Measurements from ENCODE around the gene TAS2R14. TPM values are rescaled to one million over a fixed set of nuclear protein-coding genes. Genes with fewer than 3 reads are reported as not detected.

Gene TAS2R14, protein sequence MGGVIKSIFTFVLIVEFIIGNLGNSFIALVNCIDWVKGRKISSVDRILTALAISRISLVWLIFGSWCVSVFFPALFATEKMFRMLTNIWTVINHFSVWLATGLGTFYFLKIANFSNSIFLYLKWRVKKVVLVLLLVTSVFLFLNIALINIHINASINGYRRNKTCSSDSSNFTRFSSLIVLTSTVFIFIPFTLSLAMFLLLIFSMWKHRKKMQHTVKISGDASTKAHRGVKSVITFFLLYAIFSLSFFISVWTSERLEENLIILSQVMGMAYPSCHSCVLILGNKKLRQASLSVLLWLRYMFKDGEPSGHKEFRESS
- 1.2 TPM for total RNA-seq

GRCh38 chr12:10939163-10939562, at the start of gene TAS2R14:
TSS of gene TAS2R14 (minus strand) at chr12:10939263. CDS start at chr12:10939207, 56 bp downstream.
- no peak within 1 kb of the TSS for H3K4me3 ChIP-seq (ENCODE audit: low read length)
- no peaks in the 10 kb centered on the region for H3K4me1 ChIP-seq (ENCODE audit: insufficient read depth, low read length)
- H3K27me3 ChIP-seq (ENCODE audit: insufficient read depth, low read length): no peaks in the 10 kb centered on the region
- no peaks in the 10 kb centered on the region for H3K9me3 ChIP-seq (ENCODE audit: low read depth, low read length)

DNA sequence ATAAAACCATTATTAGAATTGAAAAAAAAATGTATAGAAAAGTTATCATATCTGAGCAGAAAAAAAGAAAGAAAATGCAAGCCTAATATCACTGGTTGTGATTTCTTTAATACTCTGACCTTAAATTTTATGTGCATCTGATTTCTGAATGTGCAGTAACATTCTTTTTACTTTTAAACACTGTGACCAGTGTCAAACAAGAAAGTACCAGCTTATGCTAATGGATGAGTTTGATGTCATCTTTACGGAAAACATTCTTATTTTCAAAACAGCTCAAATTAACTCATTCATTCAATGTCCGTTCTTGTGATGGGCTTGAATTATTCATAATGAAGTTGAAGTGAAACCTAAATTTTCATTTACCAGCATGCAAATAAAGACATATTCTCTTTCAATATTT, 47.7 kb upstream of the TAS2R14 start, which contains the start of gene TAS2R50:
Gene TAS2R50 (minus strand): TSS at position 101 of the 400 bp plus-strand sequence. CDS start 52 bp downstream, at position 49.
- Histone ChIP-seq H3K9me3 (ENCODE audit: low read depth, low read length) (no peaks in the 10 kb centered on the region), H3K4me1 (ENCODE audit: insufficient read depth, low read length) (peaks cover 12% of the 10 kb centered on the region), H3K27me3 (ENCODE audit: insufficient read depth, low read length) (no peaks in the 10 kb centered on the region), H3K4me3 (ENCODE audit: low read length) (no peak within 1 kb of the TSS)

DNA sequence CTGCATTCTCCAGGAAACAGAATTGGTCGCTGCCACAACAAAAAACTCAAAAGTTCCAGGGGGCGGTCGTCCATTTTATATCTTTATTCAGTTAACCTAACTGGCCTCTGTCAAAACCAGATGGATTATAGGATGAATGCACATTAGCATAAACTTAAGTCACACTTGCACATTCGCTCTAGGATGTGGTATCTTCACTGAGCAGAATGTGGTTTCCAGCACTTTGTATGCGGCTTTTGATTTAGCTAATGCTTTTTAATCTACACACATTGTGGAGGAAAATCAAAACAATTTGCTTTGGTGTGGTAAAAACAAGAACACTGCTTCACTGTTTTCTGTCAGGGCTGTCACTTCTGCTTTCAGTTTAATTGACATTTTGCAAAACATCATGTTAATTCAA, 43.2 kb upstream of the TAS2R14 start:
- Histone ChIP-seq H3K9me3 (ENCODE audit: low read depth, low read length) (no peaks in the 10 kb centered on the region), H3K4me1 (ENCODE audit: insufficient read depth, low read length) (peaks cover 15% of the 10 kb centered on the region), H3K4me3 (ENCODE audit: low read length) (no peak overlapping the region), H3K27me3 (ENCODE audit: insufficient read depth, low read length) (no peaks in the 10 kb centered on the region)

DNA sequence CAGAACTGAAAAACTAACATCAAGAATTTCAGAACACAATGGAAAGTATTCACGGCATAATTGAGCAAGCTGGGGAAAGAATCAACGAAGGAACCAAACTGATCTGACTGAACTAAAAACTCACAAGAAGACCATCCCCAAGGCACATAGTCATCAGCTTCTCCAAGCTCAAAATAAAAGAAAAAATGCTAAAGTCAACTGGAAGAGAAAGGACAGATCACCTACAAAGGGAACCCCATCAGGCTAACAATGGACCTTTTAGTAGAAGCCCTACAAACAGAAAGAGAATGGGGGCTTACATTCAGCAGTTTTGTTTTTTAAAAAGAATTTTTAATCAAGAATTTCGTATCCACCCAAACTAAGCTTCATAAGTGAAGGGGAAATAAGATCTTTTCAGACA, 35.9 kb upstream of the TAS2R14 start:
- Histone ChIP-seq H3K4me1 (ENCODE audit: insufficient read depth, low read length) (no peaks in the 10 kb centered on the region), H3K4me3 (ENCODE audit: low read length) (no peak overlapping the region), H3K9me3 (ENCODE audit: low read depth, low read length) (no peaks in the 10 kb centered on the region), H3K27me3 (ENCODE audit: insufficient read depth, low read length) (no peaks in the 10 kb centered on the region)

GRCh38 chr12:10968765-10969456, 29.8 kb upstream of the TAS2R14 start:
- H3K9me3 ChIP-seq (ENCODE audit: low read depth, low read length): no peaks in the 10 kb centered on the region
- no peaks in the 10 kb centered on the region for H3K27me3 ChIP-seq (ENCODE audit: insufficient read depth, low read length)
- H3K4me1 ChIP-seq (ENCODE audit: insufficient read depth, low read length): no peaks in the 10 kb centered on the region
- H3K4me3 ChIP-seq (ENCODE audit: low read length): no peak overlapping the region

GRCh38 chr12:10967409-10967808, 28.3 kb upstream of the TAS2R14 start:
- no peak overlapping the region for H3K4me3 ChIP-seq (ENCODE audit: low read length)
- H3K9me3 ChIP-seq (ENCODE audit: low read depth, low read length): no peaks in the 10 kb centered on the region
- no peaks in the 10 kb centered on the region for H3K4me1 ChIP-seq (ENCODE audit: insufficient read depth, low read length)

GRCh38 chr12:10966314-10966713, 27.3 kb upstream of the TAS2R14 start:
- Histone ChIP-seq H3K9me3 (ENCODE audit: low read depth, low read length) (no peaks in the 10 kb centered on the region), H3K4me1 (ENCODE audit: insufficient read depth, low read length) (no peaks in the 10 kb centered on the region), H3K27me3 (ENCODE audit: insufficient read depth, low read length) (no peaks in the 10 kb centered on the region), H3K4me3 (ENCODE audit: low read length) (no peak overlapping the region)

More at GRCh38 chr12:10967409-10967808, 28.3 kb upstream of the TAS2R14 start:
- H3K27me3 ChIP-seq (ENCODE audit: insufficient read depth, low read length): no peaks in the 10 kb centered on the region

DNA sequence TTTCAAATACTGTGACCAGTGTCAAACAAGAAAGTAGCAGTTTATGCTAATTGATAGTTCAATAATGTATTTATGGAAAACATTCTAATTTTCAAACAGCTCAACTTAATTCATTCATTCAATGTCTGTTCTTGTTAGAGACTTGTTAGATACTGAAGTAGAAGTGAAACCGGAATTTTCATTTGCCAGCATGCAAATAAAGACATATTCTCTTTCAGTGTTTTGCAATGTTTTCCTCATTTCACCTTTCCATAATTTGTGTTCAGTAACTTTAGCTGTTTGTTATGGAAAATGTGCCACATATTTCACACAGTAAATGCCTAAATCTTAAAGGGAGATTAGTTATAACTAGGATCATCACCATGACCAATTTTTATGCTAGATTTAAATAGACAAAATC, 26.4 kb upstream of the TAS2R14 start:
- Histone ChIP-seq H3K4me1 (ENCODE audit: insufficient read depth, low read length) (peaks cover 5% of the 10 kb centered on the region), H3K27me3 (ENCODE audit: insufficient read depth, low read length) (no peaks in the 10 kb centered on the region), H3K9me3 (ENCODE audit: low read depth, low read length) (no peaks in the 10 kb centered on the region), H3K4me3 (ENCODE audit: low read length) (no peak overlapping the region)

DNA sequence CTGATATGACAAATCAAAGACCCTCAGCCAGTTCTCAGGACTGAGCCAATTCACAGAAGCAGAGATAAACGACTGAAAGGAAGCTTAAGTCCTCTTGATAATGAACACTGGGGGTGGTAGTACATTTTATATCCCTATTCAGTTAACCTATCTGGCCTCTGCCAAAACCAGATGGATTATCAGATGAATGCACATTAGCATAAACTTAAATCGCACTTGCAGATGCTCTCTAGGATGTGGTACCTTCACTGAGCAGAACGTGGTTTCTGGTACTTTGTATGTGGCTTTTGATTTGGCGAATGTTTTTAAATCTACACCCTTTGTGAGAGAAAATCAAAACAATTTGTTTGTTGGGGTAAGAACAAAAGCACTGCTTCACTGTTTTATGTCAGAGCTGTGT, 21.1 kb upstream of the TAS2R14 start:
- peaks cover 9% of the 10 kb centered on the region for H3K9me3 ChIP-seq (ENCODE audit: low read depth, low read length)
- no peak overlapping the region for H3K4me3 ChIP-seq (ENCODE audit: low read length)
- H3K4me1 ChIP-seq (ENCODE audit: insufficient read depth, low read length): peaks cover 5% of the 10 kb centered on the region
- no peaks in the 10 kb centered on the region for H3K27me3 ChIP-seq (ENCODE audit: insufficient read depth, low read length)

- Histone ChIP-seq H3K27me3 (ENCODE audit: insufficient read depth, low read length) (no peaks in the 10 kb centered on the region), H3K4me1 (ENCODE audit: insufficient read depth, low read length) (peaks cover 5% of the 10 kb centered on the region), H3K9me3 (ENCODE audit: low read depth, low read length) (peaks cover 13% of the 10 kb centered on the region), H3K4me3 (ENCODE audit: low read length) (no peak overlapping the region)
These were observed 20.7 kb upstream of the TAS2R14 start for GRCh38 chr12:10959804-10960203.

GRCh38 chr12:10957741-10958140, 18.7 kb upstream of the TAS2R14 start:
- Histone ChIP-seq H3K4me1 (ENCODE audit: insufficient read depth, low read length) (peaks cover 5% of the 10 kb centered on the region), H3K27me3 (ENCODE audit: insufficient read depth, low read length) (no peaks in the 10 kb centered on the region), H3K4me3 (ENCODE audit: low read length) (no peak overlapping the region), H3K9me3 (ENCODE audit: low read depth, low read length) (peaks cover 13% of the 10 kb centered on the region)

DNA sequence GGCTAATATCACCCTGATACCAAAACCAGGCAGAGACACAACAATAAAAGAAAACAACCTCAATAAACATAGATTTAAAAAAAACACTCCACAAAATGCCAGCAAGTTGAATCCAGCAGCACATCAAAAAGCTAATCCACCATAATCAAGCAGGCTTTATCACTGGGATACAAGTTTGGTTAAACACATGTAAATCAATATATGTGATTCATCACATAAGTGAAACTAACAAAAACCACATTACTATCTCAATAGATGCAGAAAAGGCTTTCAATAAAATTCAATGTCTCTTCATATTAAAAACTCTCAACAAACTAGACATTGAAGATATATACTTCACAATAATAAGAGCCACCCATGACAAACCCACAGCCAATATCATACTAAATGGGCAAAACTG, 17.0 kb upstream of the TAS2R14 start:
- Histone ChIP-seq H3K4me3 (ENCODE audit: low read length) (no peak overlapping the region), H3K27me3 (ENCODE audit: insufficient read depth, low read length) (no peaks in the 10 kb centered on the region), H3K4me1 (ENCODE audit: insufficient read depth, low read length) (peaks cover 4% of the 10 kb centered on the region), H3K9me3 (ENCODE audit: low read depth, low read length) (peaks cover 13% of the 10 kb centered on the region)

- H3K9me3 ChIP-seq (ENCODE audit: low read depth, low read length): peaks cover 20% of the 10 kb centered on the region
- H3K4me3 ChIP-seq (ENCODE audit: low read length): no peak overlapping the region
- no peaks in the 10 kb centered on the region for H3K4me1 ChIP-seq (ENCODE audit: insufficient read depth, low read length)
- H3K27me3 ChIP-seq (ENCODE audit: insufficient read depth, low read length): no peaks in the 10 kb centered on the region
These were observed 13.6 kb upstream of the TAS2R14 start for GRCh38 chr12:10952645-10953044.

DNA sequence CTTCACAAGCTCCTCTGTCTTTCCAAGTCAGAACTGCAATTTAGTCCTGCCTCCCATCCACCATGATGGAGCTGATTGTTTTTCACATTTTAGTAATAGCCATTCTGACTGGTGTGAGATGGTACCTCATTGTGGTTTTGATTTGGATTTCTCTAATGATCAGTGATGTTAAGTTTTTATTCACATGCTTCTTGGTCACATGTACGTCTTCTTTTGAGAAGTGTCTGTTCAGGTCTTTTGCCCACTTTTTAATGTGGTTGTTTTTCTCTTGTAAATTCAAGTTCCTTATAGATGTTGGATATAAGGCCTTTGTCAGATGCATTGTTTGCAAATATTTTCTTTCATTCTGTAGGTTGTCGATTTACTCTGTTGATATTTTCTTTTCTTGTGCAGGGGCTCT, 4.1 kb upstream of the TAS2R14 start:
- Histone ChIP-seq H3K9me3 (ENCODE audit: low read depth, low read length) (peaks cover 6% of the 10 kb centered on the region), H3K4me1 (ENCODE audit: insufficient read depth, low read length) (no peaks in the 10 kb centered on the region), H3K4me3 (ENCODE audit: low read length) (no peak overlapping the region), H3K27me3 (ENCODE audit: insufficient read depth, low read length) (no peaks in the 10 kb centered on the region)

DNA sequence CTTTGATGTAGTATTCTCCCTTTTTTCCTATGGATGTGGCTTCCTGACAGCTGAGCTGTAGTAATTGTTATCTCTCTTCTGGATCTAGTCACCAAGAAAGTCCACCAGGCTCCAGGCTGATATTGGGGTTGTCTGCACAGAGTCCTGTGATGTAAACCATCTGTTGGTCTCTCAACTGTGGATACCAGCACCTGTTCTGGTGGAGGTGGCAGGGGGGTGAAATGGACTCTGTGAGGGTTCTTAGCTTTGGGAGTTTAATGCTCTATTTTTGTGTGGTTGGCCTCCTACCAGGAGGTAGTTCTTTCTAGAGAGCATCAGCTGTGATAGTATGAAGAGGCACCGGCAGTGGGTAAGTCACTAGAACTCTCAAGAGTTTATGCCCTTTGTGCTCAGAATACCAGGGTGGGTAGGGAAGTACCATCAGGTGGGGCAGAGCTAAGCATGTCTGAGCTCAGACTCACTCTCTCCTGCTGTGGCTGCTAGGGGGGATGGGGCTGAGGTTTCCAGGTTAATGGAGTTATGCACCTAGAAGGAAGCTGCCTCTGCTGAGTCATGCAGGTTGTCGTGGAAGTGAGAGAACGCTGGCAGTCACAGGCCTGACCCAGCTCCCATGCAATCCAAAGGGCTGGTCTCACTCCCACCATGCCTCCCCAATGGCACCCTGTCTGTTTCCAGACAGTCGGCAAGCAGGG, 3.0 kb upstream of the TAS2R14 start:
- Histone ChIP-seq H3K4me1 (ENCODE audit: insufficient read depth, low read length) (no peaks in the 10 kb centered on the region), H3K9me3 (ENCODE audit: low read depth, low read length) (no peaks in the 10 kb centered on the region), H3K4me3 (ENCODE audit: low read length) (no peak overlapping the region), H3K27me3 (ENCODE audit: insufficient read depth, low read length) (no peaks in the 10 kb centered on the region)
